ENCODE data around the gene WNT7A. TPM values are rescaled to one million over a fixed set of nuclear protein-coding genes. Genes with fewer than 3 reads are reported as not detected.

The WNT7A gene
- total RNA-seq, 1 experiment from 2014 or later = 0.34 TPM

- ATAC-seq (no peak), DNase-seq (ENCODE audit: low read depth, low spot score) (no peak)
- Histone ChIP-seq H3K27me3 (ENCODE audit: insufficient read depth, low read length) (no peaks in the 10 kb centered on the region), H3K27ac (ENCODE audit: low read depth, low read length) (no peak overlapping the region), H3K4me3 (replicated peaks in 1 of 2; ENCODE audit: low read depth in 1 of 2, low read length in 2 of 2) (no peak overlapping the region), H4K20me1 (ENCODE audit: insufficient read depth) (no peaks in the 10 kb centered on the region), H3K9me3 (ENCODE audit: control insufficient read depth in 1 of 2, insufficient read depth in 1 of 2, low read depth in 1 of 2, low read length in 2 of 2) (no peaks in the 10 kb centered on the region), H3K9ac (ENCODE audit: low read length) (no peak overlapping the region), H3K4me2 (ENCODE audit: low read length) (no peak overlapping the region), H3K36me3 (ENCODE audit: control insufficient read depth in 1 of 2, insufficient read depth in 2 of 2, low read length in 2 of 2) (no peaks in the 10 kb centered on the region), H2AFZ (ENCODE audit: low read depth, low read length, poor library complexity, severe bottlenecking) (no peak overlapping the region), H3K9me2 (ENCODE audit: insufficient read depth) (no peaks in the 10 kb centered on the region), H3K79me2 (ENCODE audit: insufficient read depth, low read length) (no peaks in the 10 kb centered on the region), H3K4me1 (ENCODE audit: control insufficient read depth in 1 of 2, insufficient read depth in 2 of 2, low read length in 2 of 2) (no peaks in the 10 kb centered on the region)
- ChIA-PET RAD21 (ENCODE audit: low non-redundant PET in 1 of 2, low total read pairs in 2 of 2, uncharacterized antibody in 2 of 2, unreplicated experiment in 2 of 2) (no interaction called here), CTCF (no interaction called here), POLR2A (no interaction called here)
- no TSS peak for BruUV-seq (replicated peaks)
- intact Hi-C loops (cut with micrococcal nuclease) = no loop called here
- no peak for TF ChIP-seq MAX (IDR thresholded peaks at IDR 0.05)
- TF ChIP-seq ELF1 (IDR thresholded peaks at IDR 0.05; ENCODE audit: borderline replicate concordance, low read depth) = no peak
- no peak for TF ChIP-seq JUND (IDR thresholded peaks at IDR 0.05)
- TF ChIP-seq EZH2phosphoT487 (IDR thresholded peaks at IDR 0.05; ENCODE audit: borderline replicate concordance) = no peak
- TF ChIP-seq SP1 (IDR thresholded peaks at IDR 0.05; ENCODE audit: low read depth) = no peak
- TF ChIP-seq CTCF (IDR thresholded peaks at IDR 0.05 in 2 of 3, conservative IDR thresholded peaks at IDR 0.05 in 1 of 3; ENCODE audit: borderline replicate concordance in 1 of 3, insufficient read depth in 1 of 3, low read depth in 2 of 3, low read length in 2 of 3) = no peak
- no peak for TF ChIP-seq TCF7L2 (IDR thresholded peaks at IDR 0.05; ENCODE audit: borderline replicate concordance, extremely low read depth, insufficient read depth, insufficient read length)
- no peak for TF ChIP-seq CEBPB (IDR thresholded peaks at IDR 0.05; ENCODE audit: low read depth)
- no peak for TF ChIP-seq YY1 (IDR thresholded peaks at IDR 0.05; ENCODE audit: extremely low read depth, insufficient replicate concordance, low read depth, low read length)
- no peak for TF ChIP-seq ZFX (IDR thresholded peaks at IDR 0.05)
- TF ChIP-seq EGR1 (IDR thresholded peaks at IDR 0.05; ENCODE audit: low read depth) = no peak
- no peak for TF ChIP-seq CBX3 (IDR thresholded peaks at IDR 0.05; ENCODE audit: low read depth)
- TF ChIP-seq RAD21 (IDR thresholded peaks at IDR 0.05; ENCODE audit: low read depth) = no peak
Measured at GRCh38 chr3:13770170-13771169, 109.4 kb downstream of the WNT7A start.
